A673 (cell line): ENCODE results near the gene TMEM258.

Experiments
- CTCF ChIP-seq: fragments of 300-800, 200-600 bp; sonication (generic); conservative IDR thresholded peaks from 2 replicates; pipeline ENCODE4 v1.5.1; 2017; ENCODE audit warnings: low read depth, mild to moderate bottlenecking, antibody characterized with exemption, low read length, moderate library complexity, mixed read lengths
- EZH2 ChIP-seq: fragments of 200-600 bp; sonication (generic); IDR thresholded peaks from 2 replicates; pipeline ENCODE4 v1.6.1; 2017; ENCODE audit warnings: borderline replicate concordance, low read depth, mild to moderate bottlenecking, mixed read lengths, antibody characterized with exemption, low read length; ENCODE audit not compliant: poor library complexity, severe bottlenecking

DNA sequence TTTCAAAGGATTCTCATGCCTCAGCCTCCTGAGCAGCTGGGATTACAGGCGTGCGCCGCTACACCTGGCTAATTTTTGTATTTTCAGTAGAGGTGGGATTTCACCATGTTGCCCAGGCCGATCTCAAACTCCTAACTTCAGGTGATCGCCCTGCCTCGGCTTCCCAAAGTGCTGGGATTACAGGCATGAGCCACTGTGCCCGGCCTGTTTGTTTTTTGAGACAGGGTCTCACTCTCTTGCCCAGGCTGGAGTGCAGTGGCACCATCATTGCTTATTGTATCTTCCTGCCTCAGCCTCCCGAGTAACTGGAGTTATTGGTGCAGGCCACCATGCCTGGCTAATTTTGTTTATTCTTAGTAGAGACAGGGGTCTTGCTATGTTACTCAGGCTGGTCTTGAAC is 43.8 kb upstream of the TMEM258 start:
- TF ChIP-seq CTCF (no peak), EZH2 (no peak)
